Mucosa of descending colon (tissue), 3 donors: ENCODE results near the gene SELENOI. TPM values are rescaled to one million over a fixed set of nuclear protein-coding genes. Genes with fewer than 3 reads are reported as not detected.
A peak's percentile ranks its signal among the peaks of the same experiment; 100 is the strongest.

Experiments used
- ATAC-seq: fragments of 200-7000 bp; cut with Tn5 transposase; one replicate; pipeline ENCODE4 v1.9.1; 2020; ENCODE audit warnings: mild to moderate bottlenecking, moderate library complexity
- DNase-seq, 3 donors: peaks; one replicate each; pipeline ENCODE4 v3.0.0-alpha.2; 2020
- H3K36me3 ChIP-seq: fragments of 200-600 bp; one replicate; pipeline ENCODE4 v1.8.0; 2021; ENCODE audit warnings: low read depth, mild to moderate bottlenecking
- H3K4me1 ChIP-seq: fragments of 200-600 bp; one replicate; pipeline ENCODE4 v1.8.0; 2021; ENCODE audit warnings: low read depth, mild to moderate bottlenecking
- H3K4me3 ChIP-seq: fragments of 200-600 bp; one replicate; pipeline ENCODE4 v1.8.0; 2021; ENCODE audit warnings: mild to moderate bottlenecking
- H3K9me3 ChIP-seq: fragments of 200-600 bp; one replicate; pipeline ENCODE4 v1.8.0; 2021; ENCODE audit warnings: mild to moderate bottlenecking
- CTCF ChIP-seq: fragments of 200-600 bp; IDR thresholded peaks from one replicate; pipeline ENCODE4 v1.8.0; 2022; ENCODE audit warnings: antibody characterized with exemption, mild to moderate bottlenecking
- intact Hi-C, 2 donors: fragments of 100-400 bp; cut with DNase I in 1 of 2; cut with micrococcal nuclease in 1 of 2; formaldehyde crosslinking; loops; one replicate each; pipeline versions ENCODE4 v1.11.0 to v1.11.1; 2022; cut with DNase I, micrococcal nuclease
- total RNA-seq, 3 donors: library from RNA; stranded (reverse); fragmentation: NEBNext Ultra II Directional in 2 of 3; extraction: Animal tissue kit (Norgen Biotek cat#: 25700) in 2 of 3; gene quantifications; one replicate each; pipeline versions ENCODE4 v1.2.1 to v1.2.4, GENCODE V29; 2021 to 2023
- donor health status: DM: no; HTN: no; CAD: no; lungs with moderate emphysema.
- donor health status: DM: no; HTN: no; CAD: no.
- donor health status: DM: no; HTN: yes; CAD: no.

The SELENOI gene
- total RNA-seq, 3 donors from 2014 or later = 27.4 to 42.6 (median 28.0) TPM

- Histone ChIP-seq H3K36me3 (no peaks in the 10 kb centered on the region), H3K9me3 (no peaks in the 10 kb centered on the region), H3K4me1 (no peaks in the 10 kb centered on the region), H3K4me3 (no peak overlapping the region)
- intact Hi-C loops = no loop called here
- ATAC-seq (no peak), DNase-seq (no peak)
- TF ChIP-seq CTCF = no peak
Observed at GRCh38 chr2:26430826-26431225, 84.9 kb downstream of the SELENOI start.

DNA sequence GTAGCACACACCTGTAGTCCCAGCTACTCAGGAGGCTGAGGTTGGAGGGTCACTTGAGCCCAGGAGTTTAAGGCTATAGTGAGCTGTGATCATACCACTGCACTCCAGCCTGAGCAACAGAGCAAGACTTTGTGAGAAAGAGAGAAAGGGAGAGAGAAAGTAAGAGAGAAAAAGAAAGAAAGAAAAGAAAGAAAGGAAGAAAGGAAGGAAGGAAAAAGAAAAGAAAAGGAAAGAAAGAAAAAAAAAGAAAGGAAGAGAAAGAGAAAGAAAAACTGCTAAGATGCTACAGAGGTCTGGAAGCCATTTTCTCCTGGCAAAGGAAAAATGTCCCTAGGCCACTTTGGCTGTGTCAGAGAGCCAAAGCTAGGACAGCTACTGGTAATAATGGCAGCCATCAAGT is 86.4 kb downstream of the SELENOI start:
- ATAC-seq = no peak
- TF ChIP-seq CTCF = no peak
- Histone ChIP-seq H3K4me1 (no peaks in the 10 kb centered on the region), H3K36me3 (no peaks in the 10 kb centered on the region), H3K4me3 (no peak overlapping the region), H3K9me3 (no peaks in the 10 kb centered on the region)
- intact Hi-C loops = no loop called here
- DNase-seq = no peak

DNA sequence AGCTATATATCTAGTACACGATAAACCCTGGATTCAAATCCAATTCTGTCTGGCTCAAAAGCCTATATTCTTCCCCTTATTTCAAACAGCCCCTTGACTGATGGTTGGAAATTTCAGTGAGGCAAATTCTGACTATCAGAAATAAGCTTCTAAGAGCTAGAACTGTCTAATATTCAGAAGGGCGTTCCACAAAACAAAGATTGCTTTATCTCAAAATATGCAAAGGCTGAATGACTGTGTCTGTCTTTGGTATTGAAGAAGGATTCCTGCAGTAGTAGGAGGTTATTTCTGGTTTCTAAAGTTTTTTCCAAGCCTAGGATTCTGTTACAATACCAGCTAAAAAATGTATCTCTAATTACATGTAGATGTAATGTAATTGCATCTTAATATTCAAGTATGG is 86.9 kb downstream of the SELENOI start:
- ATAC-seq (no peak), DNase-seq (no peak)
- Histone ChIP-seq H3K4me3 (no peak overlapping the region), H3K9me3 (no peaks in the 10 kb centered on the region), H3K4me1 (no peaks in the 10 kb centered on the region), H3K36me3 (no peaks in the 10 kb centered on the region)
- no peak for TF ChIP-seq CTCF
- intact Hi-C loops = no loop called here

- no peaks in the 10 kb centered on the region for H3K9me3 ChIP-seq
- H3K4me3 ChIP-seq = no peak overlapping the region
- H3K4me1 ChIP-seq = no peaks in the 10 kb centered on the region
- ATAC-seq (no peak), DNase-seq (no peak)
- TF ChIP-seq CTCF = no peak
- no peaks in the 10 kb centered on the region for H3K36me3 ChIP-seq
- intact Hi-C loops = no loop called here
Observed at GRCh38 chr2:26435106-26435505, 89.2 kb downstream of the SELENOI start.

DNA sequence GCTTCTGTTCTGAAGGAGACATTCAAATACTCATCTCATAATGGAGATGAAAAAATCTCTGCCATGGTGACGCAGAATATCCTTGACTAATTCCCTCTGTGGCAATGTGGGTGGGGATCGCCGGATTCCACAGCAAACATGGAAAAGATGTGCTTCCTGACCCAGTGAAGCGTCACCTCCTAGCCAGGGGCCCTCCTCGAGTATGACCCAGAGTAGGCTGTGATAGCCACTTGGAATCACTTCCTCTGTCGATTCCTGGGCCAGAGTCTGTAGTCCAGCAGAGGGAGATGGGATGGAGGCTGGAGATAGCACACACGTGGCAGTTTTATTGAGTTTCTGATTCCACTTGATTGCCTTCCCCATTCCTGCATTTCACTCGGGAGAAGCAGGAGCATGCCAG is 92.6 kb downstream of the SELENOI start:
- Histone ChIP-seq H3K4me3 (no peak overlapping the region), H3K4me1 (no peaks in the 10 kb centered on the region), H3K36me3 (no peaks in the 10 kb centered on the region), H3K9me3 (no peaks in the 10 kb centered on the region)
- peak; percentile 61 for ATAC-seq
- TF ChIP-seq CTCF = no peak
- intact Hi-C loops = no loop called here
- DNase-seq = no peak

DNA sequence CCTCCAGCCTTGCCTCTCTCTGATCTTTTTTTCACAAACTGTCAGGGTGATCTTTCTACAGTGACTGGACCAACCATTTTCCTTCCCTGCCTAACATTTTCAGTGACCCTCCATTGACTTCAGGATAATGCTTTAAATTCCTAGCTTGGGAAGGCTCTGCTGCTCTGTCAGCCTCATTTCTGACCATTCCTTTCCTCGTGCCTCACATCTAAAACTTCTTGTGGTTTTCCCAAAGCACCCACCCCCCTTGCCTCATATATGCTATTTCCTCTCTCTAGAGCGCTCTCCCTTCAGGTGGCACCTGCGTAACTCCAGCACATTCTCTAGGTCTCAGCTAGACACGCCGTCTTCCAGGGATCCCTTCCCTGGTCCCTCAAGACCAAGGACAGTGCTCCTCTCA is 93.0 kb downstream of the SELENOI start:
- no peaks in the 10 kb centered on the region for H3K4me1 ChIP-seq
- intact Hi-C loops = no loop called here
- no peak for DNase-seq

More for the DNA sequence above, 93.0 kb downstream of the SELENOI start:
- ATAC-seq = no peak
- H3K4me3 ChIP-seq = no peak overlapping the region
- H3K36me3 ChIP-seq = no peaks in the 10 kb centered on the region
- no peak for TF ChIP-seq CTCF
- no peaks in the 10 kb centered on the region for H3K9me3 ChIP-seq
